Measurements from ENCODE around the gene AKNA.

DNA sequence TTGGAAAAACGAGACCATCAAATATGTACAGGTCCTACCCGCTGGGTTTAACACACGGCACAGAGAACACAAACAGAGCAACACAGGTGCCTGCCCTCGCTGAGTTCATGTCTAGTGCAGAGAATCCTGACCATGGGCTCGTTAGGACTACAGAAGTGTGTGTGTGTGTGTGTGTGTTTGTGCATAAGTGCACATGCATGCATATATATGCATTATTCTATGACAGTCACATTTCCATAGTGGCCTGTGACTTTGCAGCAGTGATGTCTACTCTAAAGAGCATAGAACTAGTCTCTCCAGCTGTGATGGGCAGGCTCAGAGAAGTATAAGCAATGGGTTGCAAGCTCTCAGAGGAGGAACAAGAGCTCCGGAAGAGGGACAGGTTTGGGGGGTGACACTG, 30.4 kb downstream of the AKNA start:
- TF ChIP-seq EZH2 (IDR thresholded peaks at IDR 0.05) (no peak), EZH2phosphoT487 (IDR thresholded peaks at IDR 0.05; ENCODE audit: borderline replicate concordance) (no peak), RAD21 (IDR thresholded peaks at IDR 0.05; ENCODE audit: low read depth) (no peak)
